Panc1 (cell line): Measurements from ENCODE around the gene MARCHF3. TPM values are rescaled to one million over a fixed set of nuclear protein-coding genes. Genes with fewer than 3 reads are reported as not detected.

ENCODE experiments used
- ATAC-seq: fragments of 200-7000 bp; cut with Tn5 transposase; 2 replicates; pipeline ENCODE4 v1.9.1; 2020; ENCODE audit warnings: mild to moderate bottlenecking, moderate library complexity
- BruUV-seq: library from RNA; stranded (reverse); fragments of 400-500 nt; replicated peaks from 2 replicates; lab custom pipeline; 2021; lab: Mats Ljungman, UMichigan
- CTCF ChIA-PET: fragments of 300-600 bp; sonication (Branson Sonifier 250); formaldehyde crosslinking; loops from one replicate; lab custom pipeline; 2022; ENCODE audit warnings: antibody characterized with exemption; lab: Charles Lee
- POLR2A ChIA-PET: fragments of 300-600 bp; sonication (Branson Sonifier 250); formaldehyde crosslinking; loops from one replicate; lab custom pipeline; 2022; ENCODE audit warnings: antibody characterized with exemption; lab: Charles Lee
- DNase-seq: peaks from one replicate; pipeline ENCODE4 v3.0.0-alpha.2; 2010; ENCODE audit warnings: low read depth, low spot score
- H3K27ac ChIP-seq: 2 replicates; pipeline ENCODE4 v1.5.1; 2011; ENCODE audit warnings: mild to moderate bottlenecking, low read length, inconsistent platforms
- H3K27me3 ChIP-seq: fragments of 200-500 bp; sonication (Bioruptor generic); 2 replicates; pipeline ENCODE4 v1.6.0; 2014; ENCODE audit warnings: low read length, inconsistent platforms; ENCODE audit not compliant: control insufficient read depth, insufficient read depth
- H3K36me3 ChIP-seq: fragments of 200-500 bp; sonication (Bioruptor generic); 2 replicates; pipeline ENCODE4 v1.5.1; 2014; ENCODE audit warnings: inconsistent platforms, mild to moderate bottlenecking, low read length, moderate library complexity; ENCODE audit not compliant: control insufficient read depth, insufficient read depth
- H3K4me1 ChIP-seq: 2 replicates; pipeline ENCODE4 v1.5.1; 2011; ENCODE audit warnings: inconsistent platforms, mild to moderate bottlenecking, low read length, moderate library complexity; ENCODE audit not compliant: control insufficient read depth, insufficient read depth
- H3K4me3 ChIP-seq, 2 experiments: 2 replicates each; pipeline ENCODE4 v1.5.1; 2011 to 2012; ENCODE audit warnings: low read depth in 2 of 2, low read length in 2 of 2, mild to moderate bottlenecking in 2 of 2, inconsistent platforms in 1 of 2, moderate library complexity in 1 of 2
- H3K9me3 ChIP-seq: fragments of 200-500 bp; sonication (Bioruptor generic); 2 replicates; pipeline ENCODE4 v1.5.1; 2014; ENCODE audit warnings: low read depth, mild to moderate bottlenecking, inconsistent platforms, low read length, moderate library complexity; ENCODE audit not compliant: control insufficient read depth, insufficient read depth
- CTCF ChIP-seq: fragments of 450-650 bp; IDR thresholded peaks from 2 replicates; pipeline ENCODE4 v1.5.1; 2017; ENCODE audit warnings: mild to moderate bottlenecking
- POLR2AphosphoS5 ChIP-seq: IDR thresholded peaks from 2 replicates; pipeline ENCODE4 v1.6.1; 2012; ENCODE audit warnings: mild to moderate bottlenecking, low read depth, low read length, moderate library complexity
- REST ChIP-seq, 2 experiments: IDR thresholded peaks; 2 replicates each; pipeline ENCODE4 v1.6.1; 2011 to 2012; ENCODE audit warnings: low read depth in 2 of 2, control low read depth in 1 of 2, low read length in 1 of 2, mild to moderate bottlenecking in 1 of 2, moderate library complexity in 1 of 2; ENCODE audit not compliant: insufficient read depth in 1 of 2
- SIN3A ChIP-seq: IDR thresholded peaks from 2 replicates; pipeline ENCODE4 v1.6.1; 2012; ENCODE audit warnings: low read depth, mild to moderate bottlenecking, low read length, moderate library complexity, borderline replicate concordance; ENCODE audit not compliant: insufficient read depth
- TCF7L2 ChIP-seq: IDR thresholded peaks from 2 replicates; pipeline ENCODE4 v1.6.1; 2011; ENCODE audit warnings: mild to moderate bottlenecking, low read depth, low read length, inconsistent platforms
- in situ Hi-C: cut with HindIII; loops from 2 replicates; pipeline ENCODE4 v1.10.0; 2016; ENCODE audit warnings: low sequenced_read_pairs, low pct_unique_long_range_greater_than_20kb
- intact Hi-C: fragments of 100-400 bp; cut with micrococcal nuclease; formaldehyde crosslinking; loops from one replicate; pipeline ENCODE4 v1.10.0; 2022; ENCODE audit not compliant: unreplicated experiment
- total RNA-seq: library from RNA; stranded (reverse); gene quantifications from one replicate; pipeline ENCODE4 v1.2.1, GENCODE V29; 2021; ENCODE audit not compliant: unreplicated experiment

MARCHF3 gene
- total RNA-seq, 1 experiment from 2014 or later, result 3.0 TPM

- Histone ChIP-seq H3K4me1 (peaks cover 4% of the 10 kb centered on the region; the same call in 1 of the 2 replicates), H3K9me3 (no peaks in the 10 kb centered on the region), H3K4me3 (no peak overlapping the region), H3K36me3 (no peaks in the 10 kb centered on the region), H3K27me3 (no peaks in the 10 kb centered on the region), H3K27ac (no peak overlapping the region)
- DNase-seq, result no peak
- no peak for ATAC-seq
- in situ Hi-C loops, result no loop called here
- ChIA-PET POLR2A (no interaction called here), CTCF (no interaction called here)
- no peak for TF ChIP-seq TCF7L2
- no peak for TF ChIP-seq CTCF
- no peak for TF ChIP-seq POLR2AphosphoS5
- no peak for TF ChIP-seq SIN3A
- TF ChIP-seq REST (IDR thresholded peaks at IDR 0.05; ENCODE audit: insufficient read depth in 1 of 2, low read depth in 2 of 2, low read length in 1 of 2), result no peak
- intact Hi-C loops, result no loop called here
- BruUV-seq, result no TSS peak
Observed at GRCh38 chr5:127077366-127077765, 47.0 kb upstream of the MARCHF3 start.

GRCh38 chr5:127076315-127077129, 46.2 kb upstream of the MARCHF3 start:
- ChIA-PET CTCF (no interaction called here), POLR2A (no interaction called here)
- Histone ChIP-seq H3K4me1 (peaks cover 6% of the 10 kb centered on the region; the same call in 1 of the 2 replicates), H3K9me3 (no peaks in the 10 kb centered on the region), H3K4me3 (no peak overlapping the region), H3K27ac (no peak overlapping the region), H3K36me3 (no peaks in the 10 kb centered on the region), H3K27me3 (no peaks in the 10 kb centered on the region)
- in situ Hi-C loops (no loop called here), intact Hi-C loops (no loop called here)
- TF ChIP-seq TCF7L2 (no peak), REST (IDR thresholded peaks at IDR 0.05; ENCODE audit: insufficient read depth in 1 of 2, low read depth in 2 of 2, low read length in 1 of 2) (no peak), POLR2AphosphoS5 (no peak), CTCF (no peak), SIN3A (no peak)
- ATAC-seq (no peak), DNase-seq (no peak)
- BruUV-seq, result no TSS peak
